Embryonic facial prominence (tissue), 1 donor: ENCODE data around the gene AGAP3.

ENCODE experiments used
- DNase-seq: peaks from one replicate; pipeline ENCODE4 v3.0.0-alpha.2; 2016; ENCODE audit errors: extremely low spot score

AGAP3 gene

GRCh38 chr7:151074817-151075661 lies 11.2 kb upstream of the AGAP3 start:
- no peak for DNase-seq

GRCh38 chr7:151075662-151075971 lies 10.7 kb upstream of the AGAP3 start:
- no peak for DNase-seq

- no peak for DNase-seq
Observed at GRCh38 chr7:151075978-151076426, 10.3 kb upstream of the AGAP3 start.

GRCh38 chr7:151076863-151077704 lies 9.2 kb upstream of the AGAP3 start:
- DNase-seq: no peak

- DNase-seq: no peak
Observed at GRCh38 chr7:151077705-151078232, 8.5 kb upstream of the AGAP3 start.

- no peak for DNase-seq
Observed at GRCh38 chr7:151078233-151079040, 7.8 kb upstream of the AGAP3 start.

GRCh38 chr7:151079199-151079910 lies 6.9 kb upstream of the AGAP3 start:
- no peak for DNase-seq

- peak; percentile 6 for DNase-seq
Observed at GRCh38 chr7:151080067-151080521, 6.2 kb upstream of the AGAP3 start.

- DNase-seq: peak; percentile 84
Observed at GRCh38 chr7:151080522-151081169, 5.6 kb upstream of the AGAP3 start, which contains the start of gene FASTK. TSS of gene FASTK (minus strand) at chr7:151080809. CDS start at chr7:151080766, 43 bp downstream.

GRCh38 chr7:151081170-151082101 lies 4.8 kb upstream of the AGAP3 start:
- no peak for DNase-seq

GRCh38 chr7:151082141-151083070 lies 3.9 kb upstream of the AGAP3 start:
- no peak for DNase-seq

GRCh38 chr7:151083071-151083823 lies 3.0 kb upstream of the AGAP3 start, which contains the start of gene TMUB1:
TSS of gene TMUB1 (minus strand) at chr7:151083493. CDS start at chr7:151082563, 930 bp downstream.
- no peak for DNase-seq

GRCh38 chr7:151083824-151084160 lies 2.5 kb upstream of the AGAP3 start:
- no peak for DNase-seq

GRCh38 chr7:151085329-151085690 lies 965 bp upstream of the AGAP3 start:
- no peak for DNase-seq

- DNase-seq: no peak
Observed at GRCh38 chr7:151086802-151087244, 548 bp downstream of the AGAP3 start.

GRCh38 chr7:151087245-151088018 lies 1.2 kb downstream of the AGAP3 start:
- no peak for DNase-seq
